HG03378 (cell line): ENCODE results near the gene C12orf60.

ENCODE experiments used
- ATAC-seq: cut with Tn5 transposase; IDR thresholded peaks from one replicate; pipeline ENCODE4 v1.9.1; 2021; ENCODE audit warnings: mild to moderate bottlenecking, moderate library complexity; ENCODE audit not compliant: unreplicated experiment

The C12orf60 gene

DNA sequence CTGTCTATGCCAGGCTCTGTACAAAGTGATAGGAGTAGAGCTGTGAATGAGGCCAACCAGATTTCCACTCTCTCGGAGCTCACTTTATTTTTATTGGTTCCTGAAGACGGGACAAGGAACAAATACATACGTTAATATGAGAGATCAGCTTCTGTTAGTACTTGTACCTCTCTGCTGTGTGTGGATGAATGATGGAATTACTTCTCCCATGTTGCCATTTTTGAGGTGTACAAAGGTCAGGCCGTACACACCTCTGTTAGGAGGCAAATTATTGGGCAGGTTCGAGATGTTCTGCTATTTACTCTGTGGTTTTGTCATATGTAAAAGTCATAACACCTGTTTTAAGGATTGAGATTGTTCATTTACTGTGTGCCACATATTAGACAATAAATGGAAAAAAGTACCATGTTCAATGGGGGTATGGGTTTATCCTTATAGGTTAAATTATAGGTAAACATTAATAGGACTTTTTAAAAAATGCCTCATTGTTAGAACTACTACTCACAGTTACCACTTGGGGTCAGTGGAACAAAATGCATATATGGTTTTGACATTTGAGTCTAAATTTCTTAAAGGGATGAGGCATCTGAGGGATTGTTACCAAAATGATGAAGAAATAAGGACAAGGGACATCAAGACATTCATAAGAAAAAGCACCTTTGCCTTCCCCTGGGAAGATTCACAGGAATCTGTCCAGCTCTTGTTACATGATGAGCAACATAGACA, 27.1 kb upstream of the C12orf60 start:
- no peak for ATAC-seq

DNA sequence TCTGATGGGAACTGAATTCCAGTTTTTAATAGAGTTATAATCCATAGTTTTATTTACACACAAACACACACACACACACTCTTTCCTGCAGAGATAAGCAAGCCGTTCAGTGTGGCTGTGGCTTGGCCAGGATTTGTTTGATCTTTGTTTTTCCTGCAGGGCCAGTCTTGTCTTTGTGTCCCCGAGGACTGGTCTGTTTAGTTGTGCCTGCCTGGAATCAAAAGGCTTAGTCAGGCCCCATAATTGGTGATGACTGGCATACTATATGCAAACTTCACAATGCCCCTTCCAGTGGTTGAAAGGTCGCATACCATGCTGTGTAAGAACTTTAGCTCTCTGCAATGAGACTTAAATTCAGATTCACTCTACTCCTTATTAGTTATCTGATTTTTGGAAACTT, 26.2 kb upstream of the C12orf60 start:
- no peak for ATAC-seq

DNA sequence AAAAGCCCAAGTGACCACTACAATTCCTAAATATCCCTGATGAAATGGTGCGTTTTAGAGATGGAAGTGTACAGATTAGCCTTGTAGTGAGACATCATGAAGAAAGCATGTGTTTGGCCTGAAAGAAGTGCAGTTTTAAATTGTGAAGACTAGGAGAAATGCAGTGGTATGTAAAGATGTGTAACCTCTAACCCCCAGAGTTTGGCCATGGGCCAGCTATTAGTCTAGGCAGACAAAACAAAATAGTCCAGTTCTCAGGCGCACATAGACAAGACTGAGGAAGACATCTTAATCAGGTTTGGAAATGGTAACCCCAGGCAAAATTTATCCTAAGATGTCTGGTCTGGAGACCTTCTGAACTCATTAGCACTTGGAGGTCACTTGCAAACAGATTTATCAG, 23.6 kb upstream of the C12orf60 start:
- no peak for ATAC-seq

DNA sequence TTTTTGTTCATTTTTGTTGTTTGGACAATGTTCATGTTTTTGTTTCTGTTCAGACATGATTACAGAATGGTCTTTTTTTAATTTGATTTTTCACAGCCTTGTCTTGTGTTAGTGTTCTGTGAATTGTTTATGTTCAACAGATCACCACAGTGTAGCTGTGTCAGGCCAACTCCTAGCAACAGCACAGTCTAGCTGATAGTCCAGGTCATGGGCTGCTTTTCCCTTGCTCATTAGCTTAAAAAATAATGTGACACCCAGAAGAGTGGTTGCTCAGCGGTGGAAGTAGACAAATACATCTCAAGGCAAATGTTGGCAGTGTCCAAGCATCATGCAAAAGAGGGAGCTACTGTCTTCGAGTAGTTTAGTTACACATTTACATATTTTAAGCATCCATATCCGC, 22.6 kb upstream of the C12orf60 start:
- no peak for ATAC-seq

DNA sequence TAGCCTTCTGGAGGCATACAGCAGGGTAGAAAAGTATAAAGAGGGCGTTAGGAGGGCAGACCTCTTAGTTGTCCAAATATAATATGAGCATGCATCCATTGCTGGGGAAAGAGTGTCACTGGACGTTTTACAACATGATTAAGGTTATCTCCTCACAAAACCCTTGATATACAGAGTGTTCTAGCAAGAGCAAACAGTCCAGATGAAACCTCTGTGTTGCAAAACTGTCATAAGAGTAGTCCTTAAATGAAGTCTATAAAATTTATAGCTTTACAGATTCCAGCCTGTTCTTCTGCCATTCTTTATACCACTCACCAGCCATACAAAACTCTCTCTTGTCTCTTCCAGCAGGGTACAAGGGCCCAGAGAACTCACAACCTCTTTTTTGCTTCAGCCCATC, 21.9 kb upstream of the C12orf60 start:
- ATAC-seq, result no peak

DNA sequence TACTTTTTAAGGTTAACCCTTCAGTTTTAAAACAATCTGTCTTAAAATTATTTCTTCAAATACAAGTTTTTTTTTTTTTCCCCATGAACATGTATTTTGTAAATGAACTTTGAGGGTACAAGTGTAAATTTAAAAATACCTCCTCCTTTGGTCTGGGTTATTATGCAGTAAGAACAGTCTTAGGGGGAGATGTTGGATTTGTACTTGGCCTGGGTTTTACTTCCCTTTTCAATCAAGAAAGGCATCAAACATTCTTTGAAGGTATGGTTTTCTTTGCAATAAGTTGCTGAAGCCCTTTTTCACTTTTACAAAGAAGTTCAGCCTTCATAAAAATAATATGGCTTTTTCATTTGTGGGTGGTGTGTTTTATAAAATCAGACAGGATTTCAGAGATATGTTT, 20.7 kb upstream of the C12orf60 start:
- ATAC-seq, result peak; percentile 44

DNA sequence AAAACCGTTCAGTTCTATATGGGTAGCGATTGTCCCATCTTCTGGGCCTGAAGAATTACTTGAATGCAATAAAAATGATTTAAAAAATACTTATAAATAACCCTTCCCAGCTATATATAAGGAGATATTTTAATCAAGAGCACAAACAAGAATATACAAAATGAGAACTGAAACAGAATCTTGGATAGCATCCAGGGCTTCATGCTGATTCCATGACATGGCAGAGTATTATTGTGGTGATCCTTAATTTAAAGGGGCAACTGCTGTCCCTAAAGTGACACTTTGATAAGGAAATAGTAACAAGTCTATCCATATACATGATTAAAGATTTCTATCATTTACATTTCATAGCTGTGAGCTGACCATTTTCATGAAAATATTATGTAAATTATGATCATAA, 19.0 kb upstream of the C12orf60 start:
- no peak for ATAC-seq

DNA sequence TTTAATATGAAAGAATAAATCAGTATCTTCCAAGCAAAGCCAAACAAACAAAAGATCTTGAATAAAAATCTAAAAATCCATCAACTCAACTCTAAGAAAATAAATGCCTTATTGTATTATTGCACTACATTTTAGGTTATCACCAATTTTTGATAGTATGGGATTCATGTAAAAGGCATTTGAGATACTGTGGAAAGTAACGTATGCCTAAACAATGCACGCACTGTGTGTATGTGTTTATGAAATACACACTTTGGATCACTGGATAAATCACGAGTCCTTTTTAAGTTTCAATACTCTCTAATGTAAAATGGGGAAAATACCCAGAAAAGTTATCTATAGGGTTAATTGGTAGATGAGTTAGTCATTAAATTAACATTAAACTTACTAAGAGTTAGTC, 17.9 kb upstream of the C12orf60 start:
- no peak for ATAC-seq

DNA sequence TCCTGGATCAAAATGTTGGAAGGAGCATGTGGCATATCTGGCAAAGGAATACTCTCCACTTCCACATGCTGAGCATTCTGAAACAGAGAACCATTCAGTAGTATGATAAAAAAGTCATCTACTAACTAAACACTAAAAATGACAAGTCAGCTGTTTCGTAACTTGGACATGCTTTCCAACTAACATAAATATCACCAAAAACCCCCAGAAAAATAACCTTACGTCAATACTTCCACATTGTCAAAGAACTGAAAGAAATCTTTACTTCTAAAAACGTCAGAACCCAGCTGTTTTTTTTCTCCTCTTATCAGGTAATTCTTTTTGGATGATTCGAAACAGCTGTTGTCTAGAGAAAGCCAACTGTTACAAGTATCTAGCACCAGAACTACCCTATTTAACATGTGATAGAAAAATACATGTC, 8.4 kb upstream of the C12orf60 start:
- ATAC-seq, result peak; percentile 47

DNA sequence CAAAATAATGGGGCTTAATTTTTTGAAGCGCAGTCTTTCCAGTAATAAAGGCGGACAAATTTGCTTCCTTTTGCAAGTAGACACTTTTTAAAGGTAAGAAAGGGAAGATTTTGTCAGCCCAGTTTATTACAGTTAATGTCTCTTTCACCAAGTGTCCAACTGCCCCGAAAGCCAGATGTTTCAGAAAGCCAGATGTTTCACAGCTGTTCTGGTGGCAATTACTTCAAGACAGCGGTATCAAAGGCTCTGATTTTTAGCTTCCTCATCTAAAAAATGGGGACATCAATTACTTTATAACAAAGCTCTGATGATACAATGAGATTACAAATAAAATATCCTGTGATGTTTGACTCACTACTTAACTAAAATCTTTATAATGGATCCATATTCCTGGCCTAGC, 1.2 kb upstream of the C12orf60 start:
- ATAC-seq, result no peak

DNA sequence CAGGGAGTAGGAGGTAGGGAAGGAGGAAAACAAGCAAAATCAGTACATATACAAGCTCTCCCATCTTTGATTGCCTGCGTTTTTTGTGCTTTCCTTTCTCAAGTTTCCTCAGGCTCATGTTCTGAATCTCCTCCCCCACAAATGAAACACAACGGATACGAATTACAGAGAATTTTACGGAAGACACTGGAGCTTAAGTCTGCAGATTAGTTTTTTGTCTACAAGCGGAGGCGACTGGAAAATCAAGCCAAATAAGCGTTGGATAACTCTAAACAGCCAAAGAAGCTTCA, 804 bp upstream of the C12orf60 start:
- ATAC-seq, result no peak

DNA sequence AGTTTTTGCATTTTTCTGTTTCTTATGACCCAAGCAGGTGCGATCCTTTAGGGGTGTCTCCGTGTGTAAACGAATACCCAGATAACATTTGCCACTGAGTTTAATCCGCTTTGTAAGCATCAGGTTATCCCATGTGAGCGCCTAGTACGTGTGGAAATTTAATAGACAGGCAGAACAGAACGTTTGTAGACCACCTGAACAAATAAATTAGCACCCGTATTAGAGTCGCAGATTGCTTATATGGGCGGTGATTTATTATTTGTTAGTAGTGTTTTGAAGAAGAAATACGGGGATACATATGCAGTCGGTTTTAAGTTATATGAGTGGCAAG, 325 bp downstream of the C12orf60 start:
- ATAC-seq, result peak; percentile 20

DNA sequence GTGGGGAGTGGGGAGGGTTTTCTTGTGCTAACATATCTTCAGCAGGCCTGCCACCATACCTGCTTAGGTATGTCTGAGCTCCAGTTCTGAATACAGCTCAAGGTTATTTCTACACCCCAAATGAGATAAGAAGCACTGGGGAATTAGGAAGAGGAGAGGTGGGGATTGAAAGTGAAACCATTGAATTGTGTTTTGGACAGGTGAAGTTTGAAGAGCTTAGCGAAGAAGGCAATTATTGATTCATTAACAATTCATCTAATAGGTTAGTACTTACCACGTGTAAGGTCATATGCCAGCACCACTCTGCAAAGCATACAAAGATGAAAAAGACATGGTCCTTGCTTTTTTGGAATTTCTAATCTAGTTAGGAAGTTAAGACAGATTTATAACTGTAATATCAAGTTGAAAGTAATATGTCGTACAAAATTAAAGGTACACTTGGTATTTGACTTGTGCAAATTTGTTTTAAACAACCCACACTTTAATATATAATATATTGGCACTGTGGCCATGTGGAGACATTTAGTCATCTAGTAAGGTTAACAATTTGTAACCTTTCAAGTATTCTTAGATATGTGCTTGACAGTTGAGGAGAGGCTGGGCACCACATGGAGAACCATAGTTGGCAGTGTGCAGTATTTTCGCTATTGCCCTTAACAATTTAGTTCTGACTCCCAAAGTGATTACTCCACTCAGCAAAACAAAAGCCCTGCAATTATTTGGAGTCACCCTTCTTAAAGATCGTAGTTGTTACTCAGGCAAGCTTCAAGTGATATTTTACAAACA, 6.9 kb downstream of the C12orf60 start:
- no peak for ATAC-seq

DNA sequence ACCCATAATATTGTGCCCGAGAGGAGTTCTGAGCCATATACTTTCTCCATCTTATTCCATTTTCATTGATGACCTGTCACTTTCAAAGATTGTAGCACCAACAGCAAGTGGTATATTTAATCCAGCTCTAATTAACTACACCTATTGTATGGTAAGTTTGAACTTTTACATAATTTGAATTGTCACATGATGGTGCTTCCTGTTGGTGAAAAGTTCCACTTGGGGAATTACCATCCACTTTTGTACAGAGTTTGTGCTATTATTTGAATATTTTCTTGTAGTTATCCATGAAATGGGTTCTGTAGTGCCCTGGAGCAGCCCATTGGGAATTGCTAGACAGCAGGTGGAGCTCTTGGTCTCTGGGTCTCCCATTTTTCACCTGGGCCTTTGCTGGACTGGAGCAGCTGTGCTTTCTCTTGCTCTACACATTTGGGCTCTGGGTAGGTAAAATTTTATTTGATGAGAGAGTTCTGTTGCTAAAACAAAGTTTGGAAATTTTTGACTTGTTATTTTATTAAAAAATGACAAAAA, 7.5 kb downstream of the C12orf60 start:
- ATAC-seq, result no peak

DNA sequence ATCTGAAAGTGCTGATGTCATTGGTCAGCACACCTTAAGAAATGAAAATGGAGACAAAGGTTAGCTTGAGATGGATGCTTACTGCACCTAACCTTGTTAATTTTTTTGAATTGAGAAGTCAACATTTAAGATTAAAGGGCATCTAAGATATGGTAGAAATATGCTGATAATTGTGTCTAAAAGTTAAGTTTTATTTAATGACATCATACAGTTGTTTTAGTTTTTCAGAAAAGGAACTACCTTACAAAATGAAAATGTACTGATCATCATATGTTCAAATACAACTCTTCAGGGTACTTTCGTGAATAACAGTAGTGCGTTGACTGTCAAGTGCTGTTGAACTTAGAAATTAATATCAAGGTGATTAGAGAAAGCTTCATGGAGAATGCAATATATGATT, 8.0 kb downstream of the C12orf60 start:
- ATAC-seq, result no peak

DNA sequence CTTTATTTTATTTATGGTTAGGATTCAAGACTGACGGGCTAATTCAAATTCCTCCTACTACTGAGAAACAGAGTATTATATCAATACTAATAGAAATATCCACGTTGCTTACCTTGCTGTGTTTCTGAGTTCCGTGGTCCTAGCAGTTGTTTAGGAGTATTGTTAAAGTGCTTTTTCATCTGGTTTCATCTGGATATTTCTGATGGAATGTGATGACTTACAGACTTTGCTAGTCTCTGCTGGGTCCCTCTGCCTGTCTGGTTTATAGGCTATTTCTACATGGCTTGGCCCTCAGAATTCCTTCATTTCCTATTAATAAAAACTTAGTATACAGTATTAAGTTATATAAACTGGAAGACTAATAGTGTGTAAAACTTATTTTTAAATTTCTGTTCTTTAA, 10.5 kb downstream of the C12orf60 start, which contains the start of gene SMCO3:
Gene SMCO3, minus strand, starts transcription at position 169 of the 400 bp plus-strand sequence. CDS start 7,502 bp downstream, outside the sequence.
- ATAC-seq, result no peak

DNA sequence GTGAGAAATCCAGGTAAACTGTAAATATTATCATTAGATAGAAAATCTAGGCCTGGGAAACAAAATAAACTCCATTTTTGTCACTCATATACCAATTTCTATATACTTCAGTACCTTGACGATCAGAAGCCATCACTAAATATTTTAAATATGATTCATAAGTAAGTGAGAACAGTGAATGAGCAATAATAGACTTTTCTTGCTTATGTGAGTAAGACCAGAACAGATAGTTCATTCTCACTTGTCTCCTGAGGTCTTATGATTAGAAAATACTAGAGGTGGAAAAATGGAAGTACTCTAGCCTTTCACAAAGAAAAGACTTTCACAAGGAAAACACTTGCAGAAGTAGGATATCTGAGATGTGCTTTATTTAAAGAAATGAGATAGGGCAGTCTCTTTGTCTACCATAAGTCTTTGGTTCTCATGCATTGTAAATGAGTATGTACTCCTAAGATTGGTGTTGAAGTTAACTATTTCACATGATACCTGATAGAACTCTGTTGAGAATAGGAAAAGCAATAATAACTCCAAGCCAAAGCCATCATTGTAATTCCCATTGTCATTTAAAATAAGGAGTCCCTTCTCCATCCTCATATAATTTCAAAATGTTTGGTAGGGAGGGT, 20.7 kb downstream of the C12orf60 start:
- no peak for ATAC-seq

DNA sequence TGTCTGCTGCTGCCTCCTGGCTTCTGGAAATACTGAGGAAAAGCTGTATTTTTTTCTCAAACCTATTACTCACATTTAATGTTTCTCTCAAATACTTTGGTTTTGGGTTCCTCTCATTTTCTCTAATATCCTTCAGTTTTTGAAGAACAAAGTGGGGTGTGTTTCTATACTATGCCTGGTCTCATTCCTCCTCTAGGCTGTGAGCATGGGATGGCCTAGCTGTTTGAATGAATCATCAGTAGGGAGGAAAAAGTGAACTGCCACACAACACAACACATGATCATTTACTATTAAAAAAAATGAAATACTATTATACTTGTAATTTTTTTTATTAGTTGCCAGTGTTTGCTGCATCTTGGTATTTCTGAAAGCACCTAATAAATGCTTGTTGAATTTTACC, 21.8 kb downstream of the C12orf60 start:
- no peak for ATAC-seq

DNA sequence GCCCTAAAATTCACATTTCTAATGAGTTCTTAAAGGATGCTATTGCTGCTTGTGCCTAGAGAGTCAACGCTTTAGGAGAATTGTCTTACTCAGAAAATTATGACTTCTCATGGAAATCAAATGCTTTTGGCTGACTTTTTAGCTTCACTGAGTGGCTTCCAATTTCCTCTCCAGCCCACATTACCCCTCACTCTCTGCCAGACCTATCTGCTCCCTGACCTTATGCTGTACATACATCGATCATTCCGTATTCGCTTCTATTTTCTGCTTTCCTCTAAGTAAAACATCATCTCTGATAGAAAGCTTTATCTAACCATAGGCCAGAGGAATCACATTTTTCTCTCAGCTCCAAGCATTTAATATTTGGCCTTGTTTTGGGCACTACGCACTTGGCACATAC, 23.0 kb downstream of the C12orf60 start:
- ATAC-seq, result no peak

DNA sequence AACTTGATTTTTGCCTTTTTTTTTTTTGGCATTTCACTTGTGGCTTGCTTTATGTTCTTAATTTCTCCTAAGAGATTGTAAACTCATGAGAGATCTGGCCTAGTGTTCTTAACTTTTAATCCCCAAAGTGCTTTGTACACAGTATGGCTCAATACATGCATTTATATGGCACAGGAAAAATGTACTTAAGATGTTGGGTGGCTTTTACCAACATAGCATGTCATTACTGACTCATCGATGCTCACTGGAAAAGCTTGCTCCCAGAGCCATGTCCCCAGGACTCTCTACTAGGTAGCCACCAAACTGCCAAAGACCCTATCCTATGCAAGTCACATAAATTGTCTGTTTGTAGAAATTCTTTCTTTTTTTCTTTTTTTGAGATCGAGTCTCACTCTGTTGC, 23.6 kb downstream of the C12orf60 start:
- ATAC-seq, result no peak

DNA sequence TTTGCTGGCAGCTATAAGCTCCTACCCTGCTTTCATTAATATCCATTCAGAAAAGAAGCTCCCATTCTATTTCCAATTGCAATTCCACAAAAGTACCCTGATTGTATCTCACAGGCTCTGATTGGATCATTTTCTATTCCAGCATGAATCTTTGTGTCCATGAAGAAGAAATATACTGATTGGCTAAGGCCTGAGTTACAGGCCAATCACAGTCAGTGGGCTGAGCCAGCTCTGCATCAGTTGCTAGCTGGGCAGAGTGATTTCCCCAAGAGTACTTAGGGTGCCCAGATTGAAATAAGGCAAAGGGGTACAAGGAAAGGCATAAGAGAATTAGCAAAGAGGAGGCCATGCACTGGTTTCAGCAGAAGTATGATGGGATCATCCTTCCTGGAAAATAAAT, 25.4 kb downstream of the C12orf60 start:
- peak; percentile 71 for ATAC-seq

DNA sequence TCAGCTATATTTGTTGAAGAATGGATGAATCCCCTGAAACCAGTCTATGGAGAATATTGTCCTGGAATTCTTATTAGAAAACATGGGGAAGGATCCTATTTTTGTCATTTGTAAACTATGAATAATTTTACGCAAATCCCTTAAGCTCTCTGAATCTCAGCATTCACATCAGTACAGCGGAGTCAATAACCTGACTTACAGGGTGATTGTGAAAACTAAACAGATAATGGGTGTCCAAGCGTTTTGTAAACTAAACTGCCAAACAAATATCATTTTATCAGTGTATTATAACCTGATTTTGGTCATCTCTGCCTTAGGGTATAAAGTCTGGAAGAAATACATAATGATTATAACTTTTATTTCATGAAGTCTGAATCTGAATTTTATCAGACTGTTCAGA, 29.9 kb downstream of the C12orf60 start:
- ATAC-seq, result no peak
